B cell (primary cell): Measurements from ENCODE around the gene FKBP14. TPM values are rescaled to one million over a fixed set of nuclear protein-coding genes. Genes with fewer than 3 reads are reported as not detected.

Source experiments
- ATAC-seq: fragments of 200-7000 bp; cut with Tn5 transposase; one replicate; pipeline ENCODE4 v1.10.0; 2021; ENCODE audit warnings: low read depth, mild to moderate bottlenecking, moderate number of reproducible peaks, moderate library complexity
- CTCF ChIA-PET: fragments of 350-600 bp; sonication (Branson Sonifier 250); formaldehyde crosslinking; loops from one replicate; lab custom pipeline; 2021; ENCODE audit warnings: antibody characterized with exemption, inconsistent platforms; lab: Charles Lee
- POLR2A ChIA-PET: fragments of 350-600 bp; sonication (Branson Sonifier 250); formaldehyde crosslinking; loops from one replicate; lab custom pipeline; 2021; ENCODE audit warnings: antibody characterized with exemption; lab: Charles Lee
- DNase-seq: peaks from one replicate; pipeline ENCODE4 v3.0.0; 2013
- H2AFZ ChIP-seq: 2 replicates; pipeline ENCODE4 v1.6.1; 2012; ENCODE audit warnings: mild to moderate bottlenecking, low read depth, low read length; ENCODE audit not compliant: insufficient read depth, poor library complexity, severe bottlenecking
- H3K27ac ChIP-seq, 2 donors: 1 replicate in 1 of 2; 2 replicates in 1 of 2; pipeline ENCODE4 v1.5.1; 2012 to 2013; ENCODE audit warnings: low read length in 2 of 2, mild to moderate bottlenecking in 2 of 2, moderate library complexity in 1 of 2
- H3K27me3 ChIP-seq, 4 experiments: fragments of 200-600 bp in 1 of 4; sonication (generic) in 1 of 4; replicated peaks in 1 of 4; 1 replicate in 2 of 4; 2 replicates in 2 of 4; pipeline versions ENCODE4 v1.6.1 to v1.7.0; 2013 to 2016; ENCODE audit warnings: low read length in 3 of 4, mild to moderate bottlenecking in 2 of 4, mixed read lengths in 1 of 4, moderate library complexity in 1 of 4; ENCODE audit not compliant: insufficient read depth in 4 of 4, control insufficient read depth in 3 of 4; ENCODE audit errors: control extremely low read depth in 1 of 4
- H3K36me3 ChIP-seq, 2 experiments: replicated peaks in 1 of 2; 1 replicate in 1 of 2; 2 replicates in 1 of 2; pipeline versions ENCODE4 v1.6.1 to v1.7.1; 2013; ENCODE audit warnings: low read length in 1 of 2; ENCODE audit not compliant: insufficient read depth in 2 of 2, control insufficient read depth in 1 of 2; ENCODE audit errors: control extremely low read depth in 1 of 2, extremely low read depth in 1 of 2
- H3K4me1 ChIP-seq, 2 donors: fragments of 200-600 bp in 1 of 2; sonication (generic) in 1 of 2; 1 replicate in 1 of 2; 2 replicates in 1 of 2; pipeline versions ENCODE4 v1.5.1 to v1.6.1; 2013 to 2017; ENCODE audit warnings: low read length in 2 of 2; ENCODE audit not compliant: control insufficient read depth in 2 of 2, insufficient read depth in 2 of 2
- H3K4me2 ChIP-seq: replicated peaks from 2 replicates; pipeline ENCODE3; 2012; ENCODE audit warnings: mild to moderate bottlenecking, low read depth, low read length; ENCODE audit not compliant: poor library complexity, severe bottlenecking
- H3K4me3 ChIP-seq, 5 experiments: fragments of 200-600 bp in 1 of 5; sonication (generic) in 1 of 5; 1 replicate in 3 of 5; 2 replicates in 2 of 5; pipeline versions ENCODE4 v1.5.1 to v1.7.0; 2011 to 2016; ENCODE audit warnings: low read length in 4 of 5, mild to moderate bottlenecking in 4 of 5, low read depth in 2 of 5, control low read depth in 1 of 5, moderate library complexity in 1 of 5; ENCODE audit not compliant: insufficient read depth in 1 of 5; ENCODE audit errors: control extremely low read depth in 1 of 5, extremely low read depth in 1 of 5
- H3K79me2 ChIP-seq: fragments of 200-600 bp; sonication (generic); one replicate; pipeline ENCODE4 v1.6.0; 2016; ENCODE audit warnings: low read length; ENCODE audit not compliant: control insufficient read depth, insufficient read depth
- H3K9ac ChIP-seq: fragments of 200-600 bp; sonication (generic); 2 replicates; pipeline ENCODE4 v1.6.1; 2017; ENCODE audit warnings: mild to moderate bottlenecking, low read length, moderate library complexity
- H3K9me3 ChIP-seq, 3 donors: one replicate each; pipeline versions ENCODE4 v1.6.1 to v1.7.1; 2013; ENCODE audit warnings: low read length in 2 of 3; ENCODE audit not compliant: control insufficient read depth in 2 of 3, insufficient read depth in 1 of 3; ENCODE audit errors: control extremely low read depth in 1 of 3
- H4K20me1 ChIP-seq: 2 replicates; pipeline ENCODE4 v1.6.0; 2012; ENCODE audit warnings: mild to moderate bottlenecking, low read length; ENCODE audit not compliant: insufficient read depth, control insufficient read depth, poor library complexity, severe bottlenecking
- H3K27ac Mint-ChIP-seq: one replicate; pipeline ENCODE4 v1.8.0; 2021; ENCODE audit warnings: mixed read lengths
- H3K27me3 Mint-ChIP-seq: one replicate; pipeline ENCODE4 v1.8.0; 2021; ENCODE audit warnings: mixed read lengths
- H3K4me1 Mint-ChIP-seq: one replicate; pipeline ENCODE4 v1.8.0; 2021; ENCODE audit warnings: mixed read lengths
- H3K4me3 Mint-ChIP-seq: one replicate; pipeline ENCODE4 v1.8.0; 2021; ENCODE audit warnings: mixed read lengths
- H3K9me3 Mint-ChIP-seq: one replicate; pipeline ENCODE4 v1.8.0; 2022; ENCODE audit warnings: mixed read lengths; ENCODE audit not compliant: insufficient read depth
- EZH2 ChIP-seq: IDR thresholded peaks from 2 replicates; pipeline ENCODE4 v1.6.1; 2012; ENCODE audit warnings: borderline replicate concordance, low read depth, mild to moderate bottlenecking, moderate library complexity, low read length; ENCODE audit not compliant: insufficient read depth, poor library complexity, severe bottlenecking
- WGBS: methylation state at CpG from one replicate; pipeline ENCODE4 v1.1.5; 2013; ENCODE audit warnings: missing lambda C conversion rate; ENCODE audit not compliant: insufficient coverage; 5-methylcytosine and 5-hydroxymethylcytosine counted together
- intact Hi-C: fragments of 100-400 bp; cut with micrococcal nuclease; formaldehyde crosslinking; loops from one replicate; pipeline ENCODE4 v1.10.0; 2022
- polyA plus RNA-seq: library from polyadenylated mRNA; depleted of rRNA; stranded (reverse); fragments of >200 nt; gene quantifications from 2 replicates; pipeline ENCODE4 v1.2.3, GENCODE V29; 2012
- total RNA-seq, 2 donors: library from RNA; stranded (reverse); fragments of 120-200 nt in 1 of 2; gene quantifications; 1 replicate in 1 of 2; 2 replicates in 1 of 2; pipeline versions ENCODE4 v1.2.3 to v1.2.4, GENCODE V29; 2013 to 2022
- TF ChIP-seq, protein P1 (sequence below): fragments of 200-600 bp; IDR thresholded peaks from one replicate; pipeline ENCODE4 v1.8.0; 2022; ENCODE audit warnings: antibody characterized with exemption, mild to moderate bottlenecking

The FKBP14 gene
- total and polyA plus RNA-seq, 2 donors (not counting 1 experiment from before 2014, with no cell fraction given), result 2.8 to 4.2 TPM

GRCh38 chr7:29970158-29970557 is 56.3 kb downstream of the FKBP14 start:
- Mint-ChIP-seq H3K9me3 (no peaks in the 10 kb centered on the region), H3K4me3 (no peak overlapping the region), H3K27ac (no peak overlapping the region), H3K27me3 (no peaks in the 10 kb centered on the region), H3K4me1 (peaks cover 25% of the 10 kb centered on the region)
- no peak for ATAC-seq
- Histone ChIP-seq H3K27ac (no peak overlapping the region), H3K9me3 (no peaks in the 10 kb centered on the region), H2AFZ (no peak overlapping the region), H3K4me1 (no peaks in the 10 kb centered on the region), H3K4me2 (no peak overlapping the region), H3K79me2 (peaks cover 28% of the 10 kb centered on the region), H3K9ac (no peak overlapping the region), H4K20me1 (peaks cover 44% of the 10 kb centered on the region), H3K27me3 (no peaks in the 10 kb centered on the region), H3K4me3 (no peak overlapping the region), H3K36me3 (peaks cover 3 to 10% of the 10 kb centered on the region in 2 experiments)
- WGBS, result 100% methylated on average over 1 of the region's 1 CpG
- POLR2A ChIA-PET, result no interaction called here
- no peak for DNase-seq
- no peak for TF ChIP-seq EZH2
- TF ChIP-seq, protein P1, sequence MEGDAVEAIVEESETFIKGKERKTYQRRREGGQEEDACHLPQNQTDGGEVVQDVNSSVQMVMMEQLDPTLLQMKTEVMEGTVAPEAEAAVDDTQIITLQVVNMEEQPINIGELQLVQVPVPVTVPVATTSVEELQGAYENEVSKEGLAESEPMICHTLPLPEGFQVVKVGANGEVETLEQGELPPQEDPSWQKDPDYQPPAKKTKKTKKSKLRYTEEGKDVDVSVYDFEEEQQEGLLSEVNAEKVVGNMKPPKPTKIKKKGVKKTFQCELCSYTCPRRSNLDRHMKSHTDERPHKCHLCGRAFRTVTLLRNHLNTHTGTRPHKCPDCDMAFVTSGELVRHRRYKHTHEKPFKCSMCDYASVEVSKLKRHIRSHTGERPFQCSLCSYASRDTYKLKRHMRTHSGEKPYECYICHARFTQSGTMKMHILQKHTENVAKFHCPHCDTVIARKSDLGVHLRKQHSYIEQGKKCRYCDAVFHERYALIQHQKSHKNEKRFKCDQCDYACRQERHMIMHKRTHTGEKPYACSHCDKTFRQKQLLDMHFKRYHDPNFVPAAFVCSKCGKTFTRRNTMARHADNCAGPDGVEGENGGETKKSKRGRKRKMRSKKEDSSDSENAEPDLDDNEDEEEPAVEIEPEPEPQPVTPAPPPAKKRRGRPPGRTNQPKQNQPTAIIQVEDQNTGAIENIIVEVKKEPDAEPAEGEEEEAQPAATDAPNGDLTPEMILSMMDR, result no peak
- CTCF ChIA-PET, result interaction anchor here (0.5 kb wide), 1 partner anchor 306 kb away, joined by 3 read pairs; no protein-coding TSS in a partner anchor
- intact Hi-C loops, result no loop called here

DNA sequence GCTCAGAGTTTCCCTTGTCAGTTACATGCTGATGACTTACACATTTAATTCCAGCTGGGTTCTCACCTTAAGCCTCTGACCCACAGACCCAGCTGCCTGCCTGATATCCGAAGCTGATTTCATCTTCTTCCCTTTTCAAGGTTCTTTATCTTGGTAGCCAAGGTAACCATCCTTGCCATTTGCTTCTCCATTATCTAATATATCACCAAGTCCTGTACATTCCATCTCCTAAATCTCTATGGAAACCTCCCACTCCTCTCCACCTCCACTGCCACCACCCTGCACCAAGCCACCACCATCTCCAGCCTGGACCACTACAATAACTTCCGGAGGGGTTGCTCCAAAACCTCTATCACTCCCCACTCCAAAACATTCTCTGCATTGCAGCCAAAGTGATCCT is 56.8 kb downstream of the FKBP14 start:
- peaks cover 41% of the 10 kb centered on the region for H4K20me1 ChIP-seq
- H3K79me2 ChIP-seq, result peaks cover 28% of the 10 kb centered on the region
- no peaks in the 10 kb centered on the region for H3K27me3 ChIP-seq
- H3K36me3 ChIP-seq, result peaks cover 3 to 12% of the 10 kb centered on the region in 2 experiments
- Mint-ChIP-seq H3K27me3 (no peaks in the 10 kb centered on the region), H3K9me3 (no peaks in the 10 kb centered on the region), H3K4me3 (no peak overlapping the region), H3K27ac (no peak overlapping the region), H3K4me1 (peaks cover 25% of the 10 kb centered on the region)
- ChIA-PET POLR2A (no interaction called here), CTCF (interaction anchor here (0.5 kb wide), 1 partner anchor 306 kb away, joined by 3 read pairs; no protein-coding TSS in a partner anchor)
- no peak overlapping the region for H3K9ac ChIP-seq
- no peak overlapping the region for H3K4me3 ChIP-seq
- ATAC-seq (no peak), DNase-seq (no peak)
- no peak for TF ChIP-seq EZH2
- TF ChIP-seq, protein P1, result no peak
- intact Hi-C loops, result no loop called here
- H3K4me2 ChIP-seq, result no peak overlapping the region
- H2AFZ ChIP-seq, result no peak overlapping the region
- 71% methylated on average over 1 of the region's 2 CpGs for WGBS
- H3K27ac ChIP-seq, result no peak overlapping the region
- no peaks in the 10 kb centered on the region for H3K9me3 ChIP-seq
- no peaks in the 10 kb centered on the region for H3K4me1 ChIP-seq
